WERI-Rb-1 (cell line): ENCODE data around the gene COX18.

Experiments used
- DNase-seq: peaks from one replicate; pipeline ENCODE4 v3.0.0-alpha.2; 2020
- H3K27ac ChIP-seq: fragments of 250-450 bp; sonication (Bioruptor Pico); 2 replicates; pipeline ENCODE4 v1.5.1; 2020; ENCODE audit warnings: mild to moderate bottlenecking, moderate library complexity
- H3K27me3 ChIP-seq: fragments of 250-450 bp; sonication (Bioruptor Pico); 2 replicates; pipeline ENCODE4 v1.5.1; 2021; ENCODE audit warnings: mild to moderate bottlenecking, low read depth, moderate library complexity; ENCODE audit not compliant: insufficient read depth, severe bottlenecking
- H3K36me3 ChIP-seq: fragments of 250-450 bp; sonication (Bioruptor Pico); 2 replicates; pipeline ENCODE4 v1.5.1; 2020; ENCODE audit warnings: mild to moderate bottlenecking, moderate library complexity
- H3K4me3 ChIP-seq: 2 replicates; pipeline ENCODE4 v1.5.1; 2011; ENCODE audit warnings: low read depth, mild to moderate bottlenecking, control low read depth, low read length
- H3K9me3 ChIP-seq: fragments of 250-450 bp; sonication (Bioruptor Pico); 2 replicates; pipeline ENCODE4 v1.5.1; 2021; ENCODE audit warnings: mild to moderate bottlenecking, moderate library complexity; ENCODE audit not compliant: severe bottlenecking
- CTCF ChIP-seq: IDR thresholded peaks from 2 replicates; pipeline ENCODE4 v1.5.1; 2011; ENCODE audit warnings: low read depth, mild to moderate bottlenecking, control low read depth, inconsistent platforms, low read length

Gene COX18

GRCh38 chr4:73045879-73046278 lies 23.6 kb downstream of the COX18 start:
- TF ChIP-seq CTCF, result no peak
- Histone ChIP-seq H3K27ac (no peak overlapping the region), H3K36me3 (no peaks in the 10 kb centered on the region), H3K9me3 (no peaks in the 10 kb centered on the region), H3K27me3 (no peaks in the 10 kb centered on the region), H3K4me3 (no peak overlapping the region)
- no peak for DNase-seq

GRCh38 chr4:73037057-73037456 lies 32.5 kb downstream of the COX18 start:
- Histone ChIP-seq H3K9me3 (peaks cover 3% of the 10 kb centered on the region), H3K4me3 (no peak overlapping the region), H3K27me3 (no peaks in the 10 kb centered on the region), H3K36me3 (no peaks in the 10 kb centered on the region), H3K27ac (no peak overlapping the region)
- no peak for TF ChIP-seq CTCF
- DNase-seq, result no peak

GRCh38 chr4:73036123-73036522 lies 33.4 kb downstream of the COX18 start:
- TF ChIP-seq CTCF, result no peak
- Histone ChIP-seq H3K36me3 (no peaks in the 10 kb centered on the region), H3K4me3 (no peak overlapping the region), H3K27me3 (no peaks in the 10 kb centered on the region), H3K9me3 (peaks cover 3% of the 10 kb centered on the region), H3K27ac (no peak overlapping the region)
- DNase-seq, result no peak

- Histone ChIP-seq H3K27me3 (no peaks in the 10 kb centered on the region), H3K9me3 (peaks cover 3% of the 10 kb centered on the region), H3K36me3 (no peaks in the 10 kb centered on the region), H3K4me3 (no peak overlapping the region), H3K27ac (no peak overlapping the region)
- DNase-seq, result no peak
- TF ChIP-seq CTCF, result no peak
Measured at GRCh38 chr4:73034896-73035295, 34.6 kb downstream of the COX18 start.

- Histone ChIP-seq H3K27ac (no peak overlapping the region), H3K9me3 (no peaks in the 10 kb centered on the region), H3K27me3 (no peaks in the 10 kb centered on the region), H3K36me3 (no peaks in the 10 kb centered on the region), H3K4me3 (no peak overlapping the region)
- no peak for TF ChIP-seq CTCF
- DNase-seq, result no peak
Measured at GRCh38 chr4:73028621-73029020, 40.9 kb downstream of the COX18 start.

GRCh38 chr4:73021634-73022033 lies 47.9 kb downstream of the COX18 start:
- Histone ChIP-seq H3K36me3 (no peaks in the 10 kb centered on the region), H3K9me3 (no peaks in the 10 kb centered on the region), H3K27me3 (no peaks in the 10 kb centered on the region), H3K27ac (no peak overlapping the region), H3K4me3 (no peak overlapping the region)
- no peak for TF ChIP-seq CTCF
- DNase-seq, result no peak
